ENCODE results near the gene JAKMIP1.
"Not testable (repeated sequence)": the region's sequence is repeated elsewhere in the genome, so short reads cannot be mapped to it uniquely, and the experiment has no call there.

JAKMIP1 gene

DNA sequence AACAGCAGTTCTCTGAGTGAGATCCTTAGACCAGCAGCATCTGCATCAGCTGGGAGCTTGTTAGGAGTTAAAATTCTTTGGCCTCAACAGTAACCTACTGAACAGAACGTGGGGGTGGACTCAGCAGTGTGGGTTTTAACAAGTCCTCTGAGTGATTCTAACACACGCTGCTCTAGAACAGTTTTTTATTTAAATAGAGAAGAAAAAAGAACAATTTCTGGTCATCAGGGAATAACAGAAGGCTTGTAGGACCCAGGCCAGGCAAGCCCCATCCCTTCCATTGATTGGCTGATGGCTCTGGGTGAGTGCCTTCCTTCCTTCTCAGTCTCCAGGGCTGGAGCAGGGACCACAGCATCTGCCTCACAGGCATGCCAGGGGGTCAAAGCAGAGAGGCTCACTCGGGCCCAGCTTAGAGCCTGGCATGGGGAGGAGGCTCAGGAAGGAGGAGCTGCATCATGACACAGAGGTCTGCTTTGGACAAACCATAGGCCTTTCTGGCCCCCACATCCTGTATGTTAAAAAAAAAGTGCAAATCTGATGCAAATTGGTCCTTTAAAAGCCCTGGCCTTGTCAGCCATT is 56.7 kb downstream of the JAKMIP1 start:
- no peak for DNase-seq (ENCODE audit: low spot score)

DNA sequence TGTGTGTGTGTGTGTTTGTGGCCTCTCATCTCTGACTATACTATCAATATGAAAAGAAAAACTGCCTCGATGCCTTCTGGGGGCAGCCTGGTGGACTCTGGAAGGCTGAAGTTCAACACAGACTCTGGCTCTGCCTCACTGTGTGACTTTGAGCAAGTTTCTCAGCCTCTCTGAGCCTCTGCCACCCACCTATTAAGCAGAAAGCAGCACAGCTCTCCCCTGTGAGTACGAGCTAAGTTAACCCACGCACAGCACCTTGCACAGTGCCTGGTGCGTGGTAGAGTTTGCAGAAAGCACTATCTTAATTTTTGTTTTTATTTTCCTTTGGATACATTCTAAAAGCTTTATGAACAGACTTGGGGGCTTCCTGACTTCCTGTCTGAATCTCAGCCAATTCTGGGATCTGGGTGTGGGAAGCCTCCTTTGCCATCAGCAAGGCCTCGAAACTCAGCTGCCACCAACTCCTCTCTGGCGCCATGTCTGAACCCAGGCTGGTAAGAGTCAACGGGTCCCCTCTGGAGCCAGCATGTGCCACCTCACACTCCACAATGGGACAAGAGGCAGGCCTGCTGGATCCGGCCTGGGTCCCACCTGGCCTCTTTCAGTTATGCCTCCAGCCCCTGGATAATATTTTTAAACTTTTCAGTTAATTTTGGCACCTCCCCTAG is 57.3 kb downstream of the JAKMIP1 start:
- DNase-seq (ENCODE audit: low spot score), result no peak

DNA sequence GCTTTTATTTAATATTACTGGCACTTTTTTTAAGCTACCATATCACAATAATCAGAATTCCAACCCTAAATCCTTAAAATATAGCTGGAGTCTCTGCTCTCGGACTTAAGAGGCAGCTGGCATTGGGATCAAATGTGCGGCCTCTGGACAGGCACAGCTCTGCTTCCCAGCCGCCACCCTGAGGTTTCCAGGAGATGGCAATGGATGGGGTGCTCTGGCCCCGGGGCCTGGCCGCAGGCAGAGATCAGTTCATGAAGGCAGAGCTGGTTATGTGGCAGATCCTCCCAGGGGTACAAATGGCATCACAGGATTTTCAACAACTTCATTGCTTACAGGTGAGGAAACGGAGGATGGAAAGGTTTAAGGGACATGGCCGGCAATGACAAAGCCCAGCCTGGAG is 57.8 kb downstream of the JAKMIP1 start:
- DNase-seq (ENCODE audit: low spot score), result no peak

DNA sequence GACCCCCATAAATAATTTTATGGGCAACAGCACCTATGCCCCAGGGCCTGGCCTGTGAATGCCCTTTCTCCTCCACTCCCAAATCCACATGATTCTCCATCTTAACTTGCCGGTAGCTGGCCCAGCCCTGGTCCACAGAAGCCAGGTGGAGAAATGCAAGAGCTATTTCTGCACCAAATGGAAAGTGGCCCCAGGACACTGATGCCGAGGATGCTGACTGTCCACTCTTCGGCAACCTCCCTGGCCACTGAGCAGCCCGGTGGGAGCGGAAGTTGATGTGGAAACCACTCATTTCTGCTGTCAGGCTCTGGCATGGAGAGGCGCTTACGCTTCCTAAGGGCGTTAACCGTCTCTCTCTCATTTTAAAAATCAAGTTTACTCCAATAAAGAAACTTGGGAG is 58.8 kb downstream of the JAKMIP1 start:
- no peak for DNase-seq (ENCODE audit: low spot score)

DNA sequence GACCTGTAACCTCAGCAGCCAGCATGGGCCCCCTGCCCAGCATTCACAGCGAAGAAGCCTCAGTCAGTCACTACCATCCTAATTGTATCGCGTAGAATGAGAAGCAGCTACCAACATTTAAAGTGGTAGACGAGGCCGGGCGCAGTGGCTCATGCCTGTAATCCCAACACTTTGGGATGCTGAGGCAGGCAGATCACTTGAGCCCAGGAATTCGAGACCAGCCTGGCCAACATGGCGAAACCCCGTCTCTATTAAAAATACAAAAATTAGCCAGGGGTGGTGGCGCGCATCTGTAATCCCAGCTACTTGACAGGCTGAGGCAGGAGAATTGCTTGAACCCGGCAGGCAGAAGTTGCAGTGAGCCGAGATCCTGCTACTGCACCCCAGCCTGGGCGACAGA is 59.3 kb downstream of the JAKMIP1 start:
- not testable (repeated sequence) for DNase-seq (ENCODE audit: low spot score)

DNA sequence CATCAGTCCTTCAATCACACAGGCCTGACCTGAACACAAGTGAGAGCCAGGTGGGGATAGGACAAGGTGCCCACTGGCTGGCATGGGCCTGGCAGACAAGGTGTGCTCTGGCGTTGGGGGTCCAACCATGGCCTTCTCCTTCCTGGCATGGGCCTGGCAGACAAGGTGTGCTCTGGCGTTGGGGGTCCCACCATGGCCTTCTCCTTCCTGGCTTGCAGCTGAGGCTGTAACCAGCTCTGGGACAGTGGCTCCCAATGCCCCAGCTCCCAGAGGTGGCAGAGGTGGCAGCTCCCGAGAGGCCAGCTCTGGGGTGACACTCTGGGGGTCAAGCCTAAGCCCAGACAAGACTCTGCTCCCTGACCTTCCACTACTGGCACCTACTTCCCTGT is 62.6 kb downstream of the JAKMIP1 start:
- no peak for DNase-seq (ENCODE audit: low spot score)

DNA sequence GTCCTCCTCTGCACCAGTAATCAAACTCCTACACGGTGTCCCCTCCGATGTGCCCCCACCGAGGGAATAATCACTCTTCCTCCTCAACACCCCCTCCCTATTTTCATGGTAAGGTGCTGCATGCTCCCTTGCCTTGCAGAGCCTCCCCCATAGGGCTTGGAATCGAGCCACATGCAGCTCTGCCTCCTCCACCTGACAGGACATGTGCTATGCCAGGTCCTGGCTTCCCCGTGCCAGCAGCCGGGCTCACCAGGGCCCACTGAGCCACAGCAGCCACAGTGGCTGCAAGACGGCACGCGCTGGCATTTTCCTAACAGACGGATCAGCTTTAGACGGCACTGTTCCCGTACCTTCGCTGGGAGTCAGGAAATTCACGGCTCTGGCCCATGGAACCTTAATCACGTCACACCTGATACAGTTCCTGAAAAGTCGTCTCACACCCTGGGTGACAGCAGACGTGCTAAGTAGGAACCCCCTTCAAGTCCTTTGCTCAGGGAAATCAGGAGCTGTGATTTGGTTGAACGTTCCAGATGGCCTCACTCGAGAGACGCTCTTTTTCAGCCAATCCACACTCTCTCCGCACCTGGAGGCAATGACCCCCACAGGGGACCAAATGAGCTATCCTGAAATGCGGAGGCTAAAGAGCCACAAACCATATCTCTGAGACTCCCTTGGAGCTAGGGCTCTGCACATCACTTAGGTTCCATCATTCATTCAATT is 63.2 kb downstream of the JAKMIP1 start:
- no peak for DNase-seq (ENCODE audit: low spot score)

DNA sequence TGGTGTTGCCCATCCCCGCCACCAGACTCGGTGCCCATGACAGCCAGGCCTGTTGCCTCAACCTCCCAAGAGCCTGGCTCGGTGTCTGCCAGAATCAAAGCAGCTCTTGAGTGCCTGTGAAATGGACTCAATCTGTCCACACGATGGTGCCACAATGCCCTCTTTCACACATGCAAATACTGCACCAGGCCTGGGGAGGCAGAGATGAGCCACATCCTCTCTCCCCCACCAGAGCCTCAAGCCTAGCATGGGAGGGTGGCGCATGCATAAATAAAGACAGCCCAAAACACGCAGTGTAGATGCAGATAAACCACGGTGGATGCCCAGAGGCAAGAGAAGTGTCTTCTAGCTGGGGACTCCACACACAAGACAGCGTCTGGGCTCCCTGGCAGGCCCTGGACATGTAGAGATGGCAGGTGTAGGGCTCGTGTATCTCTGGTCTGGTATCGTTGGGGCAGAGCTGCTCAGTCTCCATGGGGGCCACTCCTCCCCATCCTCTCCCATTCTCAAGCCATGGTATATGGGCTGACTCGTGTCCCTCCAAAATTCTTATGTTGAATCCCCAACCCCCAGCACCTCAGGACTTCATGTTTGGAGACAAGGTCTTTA is 65.6 kb downstream of the JAKMIP1 start:
- no peak for DNase-seq (ENCODE audit: low spot score)

DNA sequence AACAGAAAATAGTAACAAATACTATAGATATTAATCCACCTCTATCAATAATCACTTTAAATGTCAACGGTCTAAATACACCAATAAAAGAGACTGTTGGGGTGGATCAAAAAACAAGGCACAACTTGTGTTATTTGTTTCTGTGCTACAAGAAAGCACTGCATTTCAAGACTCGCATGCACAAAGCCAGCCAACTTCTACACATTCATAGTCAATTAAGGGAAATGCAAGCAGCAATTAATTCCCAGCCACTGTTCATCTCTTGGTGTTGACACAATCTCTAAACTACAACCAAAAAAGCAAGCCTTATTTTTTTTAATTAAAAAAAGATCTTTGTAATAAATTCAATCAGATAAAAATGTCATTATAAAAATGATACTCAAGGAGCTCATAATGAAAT is 67.6 kb downstream of the JAKMIP1 start:
- no peak for DNase-seq (ENCODE audit: low spot score)

DNA sequence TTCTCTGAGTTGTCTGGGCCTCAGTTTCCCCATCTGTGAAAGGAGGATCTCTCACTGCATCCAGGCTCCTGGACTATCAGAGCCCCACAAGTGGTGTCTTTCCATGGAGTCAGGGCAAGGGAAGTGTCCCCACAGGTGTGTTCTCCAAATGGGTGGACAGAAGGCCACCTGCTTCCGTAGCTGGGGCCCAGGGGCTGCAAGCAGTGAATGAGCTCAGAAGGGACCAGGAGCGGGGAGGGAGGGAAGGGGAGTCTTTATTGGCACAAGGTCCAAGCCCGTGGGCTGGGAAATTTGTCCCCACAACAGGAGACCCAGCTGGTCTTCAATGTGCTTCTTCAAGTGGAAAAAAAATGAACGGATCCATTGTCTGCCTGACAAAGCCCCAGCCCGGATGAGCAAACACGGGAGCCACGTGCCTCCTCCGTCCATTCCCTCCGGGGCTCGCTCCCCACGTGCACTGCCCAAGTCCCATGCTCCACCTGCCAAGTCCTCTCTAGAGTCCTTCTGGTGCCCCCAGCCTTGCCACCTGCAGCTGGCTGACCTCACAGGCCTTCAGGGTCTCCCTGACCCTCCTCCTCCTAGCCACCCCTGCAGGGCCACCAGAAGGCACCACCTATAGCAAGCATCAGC is 72.0 kb downstream of the JAKMIP1 start:
- no peak for DNase-seq (ENCODE audit: low spot score)

DNA sequence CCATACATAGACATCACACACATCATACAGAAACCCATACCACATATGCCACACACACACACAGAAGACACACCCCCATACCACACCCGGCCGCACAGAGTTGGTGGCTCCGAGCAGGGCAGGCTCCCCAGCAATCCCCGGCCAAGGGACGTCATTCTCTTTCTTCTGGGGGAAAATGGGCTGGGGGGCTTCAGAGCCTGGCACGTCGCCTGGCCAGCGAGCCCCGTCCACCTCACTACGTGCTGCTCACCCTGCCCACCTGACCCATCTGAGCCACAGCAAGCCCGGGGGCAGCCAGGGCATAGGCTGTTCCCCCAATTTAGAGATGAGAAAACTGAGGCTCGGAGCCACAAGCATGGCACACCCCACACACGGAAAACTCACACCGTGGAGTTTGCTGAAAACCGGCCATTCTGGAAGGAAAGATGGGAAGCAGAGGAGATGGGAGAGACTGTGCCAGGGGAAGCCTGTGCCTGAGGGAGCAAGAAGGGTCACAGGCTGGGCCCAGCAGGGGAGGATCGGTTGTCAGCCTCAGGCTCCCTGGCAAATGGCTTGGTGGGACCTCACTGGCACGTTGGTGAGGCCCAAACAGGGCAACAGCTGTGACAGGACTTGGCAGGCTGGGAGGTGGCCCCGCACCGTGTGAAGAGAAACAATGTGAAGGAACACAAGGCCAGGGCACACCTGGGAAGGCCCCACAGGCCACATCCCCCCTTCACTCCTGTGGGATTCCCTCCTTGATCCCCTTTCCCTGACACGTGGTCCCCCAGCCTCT is 73.2 kb downstream of the JAKMIP1 start:
- no peak for DNase-seq (ENCODE audit: low spot score)

DNA sequence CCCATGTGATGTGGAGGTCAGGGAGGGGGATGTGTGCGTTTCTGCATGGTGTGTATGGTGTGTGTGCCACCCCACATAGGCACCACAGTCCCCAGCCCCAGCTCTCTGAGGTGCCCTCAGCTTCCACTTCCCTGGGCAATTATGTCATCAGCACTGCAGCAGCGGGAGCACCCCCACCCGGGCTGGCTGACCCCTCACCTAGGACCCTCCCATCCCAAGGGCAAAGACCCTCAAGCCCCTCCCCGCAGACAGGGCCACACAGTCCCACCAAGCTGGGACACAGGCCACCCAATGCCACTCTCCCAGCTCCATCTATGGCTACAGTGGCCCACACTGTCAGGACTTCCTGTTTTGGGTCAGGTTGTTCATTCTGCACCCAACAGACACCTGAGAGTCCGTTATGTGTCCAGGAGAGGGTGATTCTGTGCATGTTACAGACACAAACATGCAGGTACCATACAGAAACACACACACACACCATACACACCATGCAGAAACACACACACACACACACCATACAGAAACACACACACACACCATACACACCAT is 75.2 kb downstream of the JAKMIP1 start:
- no peak for DNase-seq (ENCODE audit: low spot score)

DNA sequence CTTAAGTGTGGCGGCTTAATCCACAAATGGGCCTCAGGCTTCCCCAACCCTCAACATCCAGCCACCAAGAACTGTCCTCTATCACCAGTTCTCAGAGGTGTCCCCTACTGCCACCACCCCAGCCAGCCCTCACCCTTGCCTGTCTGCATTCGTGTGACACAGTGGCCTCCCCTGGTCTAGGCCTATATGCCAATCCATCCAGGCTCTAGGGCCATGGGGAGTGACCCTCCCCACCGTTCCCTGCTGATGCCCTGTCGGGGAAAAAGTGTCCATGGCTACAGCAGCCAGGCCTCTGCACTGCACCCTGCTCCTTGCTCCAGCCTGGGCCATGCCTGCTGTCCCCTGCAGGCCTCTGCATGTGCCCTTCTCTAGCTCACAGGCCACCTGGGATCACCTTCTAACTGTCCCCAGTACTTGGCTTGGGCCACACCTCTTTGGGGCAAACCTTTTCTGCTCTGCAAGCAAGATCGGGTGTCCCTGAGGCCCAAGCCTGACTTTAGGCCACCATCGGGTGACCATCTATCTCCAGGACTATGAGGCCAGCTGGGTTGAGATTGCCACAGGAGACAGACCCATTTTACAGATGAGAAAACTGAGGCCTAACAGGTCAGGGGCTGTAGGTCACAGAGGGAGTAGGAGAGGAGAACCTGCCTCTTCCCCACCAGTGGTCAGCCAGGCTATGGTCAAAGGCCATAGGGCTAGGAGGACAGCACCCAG is 75.8 kb downstream of the JAKMIP1 start:
- no peak for DNase-seq (ENCODE audit: low spot score)

DNA sequence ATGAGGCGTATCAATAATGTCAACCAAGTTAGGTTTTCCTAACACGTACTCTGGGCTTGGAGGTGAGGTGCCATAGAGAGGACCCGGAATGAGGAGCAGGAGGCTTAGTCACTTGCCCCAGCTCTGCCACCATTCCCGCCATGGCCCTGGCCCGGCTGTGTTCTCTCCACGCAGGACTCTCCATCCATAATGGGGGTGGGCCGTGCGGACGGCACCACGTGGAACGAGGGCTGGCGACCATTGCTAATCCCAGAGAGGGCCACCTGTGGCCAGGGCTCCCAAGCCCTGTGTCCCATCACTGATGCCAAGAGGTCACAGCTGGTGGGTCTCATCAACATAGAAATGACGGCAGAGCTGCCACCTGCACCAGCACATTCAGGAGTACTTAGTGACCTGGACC is 76.4 kb downstream of the JAKMIP1 start:
- DNase-seq (ENCODE audit: low spot score), result no peak

DNA sequence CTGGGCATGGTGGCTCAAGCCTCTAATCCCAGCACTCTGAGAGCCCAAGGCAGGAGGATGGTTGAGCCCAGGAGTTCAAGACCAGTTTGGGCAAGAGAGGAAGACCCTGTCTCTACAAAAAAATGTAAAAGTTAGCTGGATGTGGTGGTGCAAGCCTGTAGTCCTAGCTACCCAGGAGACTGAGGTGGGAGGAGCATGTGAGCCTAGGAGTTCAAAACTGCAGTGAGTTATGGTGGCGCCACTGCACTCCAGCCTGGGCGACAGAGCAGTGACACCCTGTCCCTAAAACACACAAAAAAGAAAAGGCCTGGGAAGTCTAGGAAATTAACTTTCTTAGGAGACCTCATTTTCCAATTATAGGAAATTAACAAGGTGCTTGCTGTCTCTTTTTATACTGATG is 76.8 kb downstream of the JAKMIP1 start:
- DNase-seq (ENCODE audit: low spot score), result no peak

DNA sequence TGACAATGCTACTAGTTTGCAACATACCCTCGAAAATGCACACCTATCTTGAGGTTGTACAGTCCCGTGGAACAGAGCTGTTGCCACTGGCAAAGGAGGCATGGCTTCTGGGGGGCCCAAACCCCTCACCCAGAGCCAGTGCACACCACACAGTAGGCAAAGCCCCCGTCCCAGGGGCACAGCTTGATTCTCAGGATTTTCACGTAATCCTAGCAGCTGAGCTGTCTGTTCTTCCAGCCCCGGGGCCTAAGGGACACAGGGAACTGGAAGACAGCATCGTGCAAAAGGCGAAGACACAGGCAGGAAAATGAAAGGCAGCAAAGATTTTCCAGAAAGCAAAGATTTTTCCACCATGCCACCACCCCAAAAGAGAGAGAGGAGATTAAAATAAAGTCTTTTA is 77.2 kb downstream of the JAKMIP1 start:
- no peak for DNase-seq (ENCODE audit: low spot score)

DNA sequence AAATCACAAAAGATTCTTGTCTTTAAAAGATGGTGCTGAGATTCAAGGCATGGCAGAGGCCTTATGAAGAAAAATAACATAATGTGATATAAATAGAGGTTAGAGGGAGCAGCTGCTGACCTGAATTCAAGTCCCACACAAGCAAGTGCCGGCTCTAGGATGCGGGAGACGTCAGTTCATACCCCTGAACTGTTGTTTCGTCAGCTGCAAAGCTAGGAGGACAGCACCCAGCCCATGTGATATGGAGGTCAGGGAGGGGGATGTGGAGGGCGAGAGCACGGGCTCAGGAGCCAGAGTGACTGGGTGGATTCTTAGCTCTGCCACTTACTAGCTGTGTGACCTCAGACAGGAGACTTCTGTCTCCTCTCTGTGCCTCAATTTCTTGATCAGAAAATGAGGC is 77.9 kb downstream of the JAKMIP1 start:
- no peak for DNase-seq (ENCODE audit: low spot score)

DNA sequence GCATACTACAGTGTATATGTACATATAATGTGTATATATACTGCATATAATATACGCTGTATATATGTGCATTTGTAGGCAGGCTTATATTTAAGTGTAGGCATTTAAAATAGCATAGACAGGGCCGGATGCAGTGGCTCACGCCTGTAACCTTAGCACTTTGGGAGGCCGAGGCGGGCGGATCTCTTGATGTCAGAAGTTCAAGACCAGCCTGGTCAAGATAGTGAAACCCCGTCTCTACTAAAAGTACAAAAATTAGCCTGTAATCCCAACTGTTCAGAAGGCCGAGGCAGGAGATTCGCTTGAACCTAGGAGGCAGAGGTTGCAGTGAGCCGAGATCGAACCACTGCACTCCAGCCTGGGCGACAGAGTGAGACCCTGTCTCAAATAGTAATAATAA is 78.4 kb downstream of the JAKMIP1 start:
- DNase-seq (ENCODE audit: low spot score), result no peak

DNA sequence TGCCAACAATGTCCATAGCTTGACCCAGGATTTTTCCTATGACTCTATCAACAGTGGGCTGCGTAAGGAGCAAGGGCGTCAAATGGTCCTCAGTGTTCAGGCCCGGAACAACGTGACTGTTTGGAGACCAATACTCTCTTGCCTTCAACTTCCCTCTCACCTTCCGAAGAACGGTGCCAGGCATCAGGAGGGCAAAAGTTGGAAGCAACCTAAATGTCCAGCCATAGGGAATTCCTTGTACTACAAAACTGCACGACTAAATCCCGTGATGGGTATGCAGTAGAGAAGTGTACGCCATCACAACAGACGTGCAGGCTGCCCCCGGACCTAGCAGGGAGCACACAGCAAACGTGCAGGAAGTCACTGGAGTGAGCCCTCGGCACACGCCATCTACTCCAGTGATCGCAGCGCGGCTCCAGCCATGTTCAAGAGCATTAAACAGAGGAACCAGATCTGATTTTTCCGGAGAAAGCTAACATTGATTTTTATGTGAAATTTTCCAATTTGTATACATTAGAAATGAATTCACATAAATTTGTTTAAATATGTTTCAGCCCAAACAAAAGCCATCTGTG is 79.0 kb downstream of the JAKMIP1 start:
- no peak for DNase-seq (ENCODE audit: low spot score)

DNA sequence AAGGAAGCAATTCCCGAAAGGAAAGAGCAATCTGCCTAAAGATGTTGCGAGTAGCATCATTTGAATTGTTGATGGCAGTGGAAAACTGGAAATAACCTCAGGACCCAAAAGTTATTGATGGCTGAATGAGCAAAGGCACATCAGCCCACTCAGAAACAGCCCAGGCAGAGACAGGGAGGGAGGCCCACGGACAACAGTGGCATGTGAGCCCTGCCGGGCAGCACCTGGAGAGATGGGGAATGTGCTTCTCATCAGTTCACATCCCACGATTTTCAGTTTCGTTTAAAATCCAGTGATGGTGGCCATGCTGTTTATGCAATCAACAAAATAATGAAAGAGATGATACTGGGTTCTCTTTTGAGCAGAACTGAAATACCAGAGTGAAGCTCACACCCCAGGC is 80.0 kb downstream of the JAKMIP1 start:
- no peak for DNase-seq (ENCODE audit: low spot score)

Measured in AG08396 (cell line).